Trophoblast cell (in vitro differentiated cells and primary cell): ENCODE data around the gene LRRC45.
A peak's percentile ranks its signal among the peaks of the same experiment; 100 is the strongest.
"Not testable (repeated sequence)": the region's sequence is repeated elsewhere in the genome, so short reads cannot be mapped to it uniquely, and the experiment has no call there.

ENCODE experiments used
- DNase-seq, 2 donors: peaks; one replicate each; pipeline ENCODE4 v3.0.0-alpha.2; 2016
- H2AFZ ChIP-seq: 2 replicates; pipeline ENCODE4 v1.6.1; 2013; ENCODE audit warnings: low read length, moderate library complexity, mild to moderate bottlenecking; ENCODE audit not compliant: insufficient read depth, poor library complexity
- H2AK5ac ChIP-seq: 2 replicates; pipeline ENCODE4 v1.6.1; 2013; ENCODE audit warnings: mild to moderate bottlenecking, low read length
- H2BK120ac ChIP-seq: 2 replicates; pipeline ENCODE4 v1.6.1; 2013; ENCODE audit warnings: low read length, mild to moderate bottlenecking, moderate library complexity; ENCODE audit not compliant: insufficient read depth, poor library complexity
- H2BK12ac ChIP-seq: 2 replicates; pipeline ENCODE4 v1.6.1; 2013; ENCODE audit warnings: mild to moderate bottlenecking, low read length, moderate library complexity
- H2BK5ac ChIP-seq: 2 replicates; pipeline ENCODE4 v1.6.1; 2013; ENCODE audit warnings: low read length, low read depth, moderate library complexity, mild to moderate bottlenecking; ENCODE audit not compliant: poor library complexity
- H3K14ac ChIP-seq: 2 replicates; pipeline ENCODE4 v1.6.1; 2013; ENCODE audit warnings: mild to moderate bottlenecking, low read length
- H3K18ac ChIP-seq: 2 replicates; pipeline ENCODE4 v1.6.1; 2013; ENCODE audit warnings: mild to moderate bottlenecking, low read length
- H3K23ac ChIP-seq: 2 replicates; pipeline ENCODE4 v1.6.1; 2013; ENCODE audit warnings: low read length
- H3K27ac ChIP-seq: 2 replicates; pipeline ENCODE4 v1.5.1; 2013; ENCODE audit warnings: low read depth, mild to moderate bottlenecking, inconsistent platforms, low read length, moderate library complexity
- H3K27me3 ChIP-seq: 2 replicates; pipeline ENCODE4 v1.6.1; 2013; ENCODE audit warnings: inconsistent platforms, mild to moderate bottlenecking, low read length, moderate library complexity; ENCODE audit not compliant: insufficient read depth
- H3K36me3 ChIP-seq, 2 experiments: 1 replicate in 1 of 2; 2 replicates in 1 of 2; pipeline ENCODE4 v1.6.1; 2013; ENCODE audit warnings: low read length in 2 of 2, mild to moderate bottlenecking in 2 of 2, moderate library complexity in 1 of 2; ENCODE audit not compliant: insufficient read depth in 2 of 2, control insufficient read depth in 1 of 2
- H3K4ac ChIP-seq: 2 replicates; pipeline ENCODE4 v1.6.1; 2013; ENCODE audit warnings: low read depth, mild to moderate bottlenecking, low read length, moderate library complexity
- H3K4me1 ChIP-seq, 2 experiments: 1 replicate in 1 of 2; 2 replicates in 1 of 2; pipeline ENCODE4 v1.6.1; 2013; ENCODE audit warnings: low read length in 2 of 2, mild to moderate bottlenecking in 2 of 2, moderate library complexity in 1 of 2; ENCODE audit not compliant: insufficient read depth in 2 of 2, control insufficient read depth in 1 of 2
- H3K4me2 ChIP-seq: 2 replicates; pipeline ENCODE4 v1.6.1; 2013; ENCODE audit warnings: inconsistent platforms, mild to moderate bottlenecking, low read length, moderate library complexity
- H3K4me3 ChIP-seq: 2 replicates; pipeline ENCODE4 v1.5.1; 2013; ENCODE audit warnings: mild to moderate bottlenecking, low read depth, low read length, inconsistent platforms
- H3K79me1 ChIP-seq: one replicate; pipeline ENCODE4 v1.6.1; 2013; ENCODE audit warnings: low read length
- H3K79me2 ChIP-seq: 2 replicates; pipeline ENCODE4 v1.6.1; 2013; ENCODE audit warnings: low read length, mild to moderate bottlenecking; ENCODE audit not compliant: control insufficient read depth, insufficient read depth, poor library complexity
- H3K9ac ChIP-seq: 2 replicates; pipeline ENCODE4 v1.6.1; 2013; ENCODE audit warnings: mild to moderate bottlenecking, low read length
- H3K9me3 ChIP-seq: 2 replicates; pipeline ENCODE4 v1.6.1; 2013; ENCODE audit warnings: low read depth, mild to moderate bottlenecking, control low read depth, inconsistent platforms, low read length; ENCODE audit not compliant: insufficient read depth
- H4K12ac ChIP-seq: 2 replicates; pipeline ENCODE4 v1.6.1; 2013; ENCODE audit warnings: low read depth, mild to moderate bottlenecking, low read length, moderate library complexity
- H4K8ac ChIP-seq: 2 replicates; pipeline ENCODE4 v1.6.1; 2013; ENCODE audit warnings: low read depth, mild to moderate bottlenecking, low read length, moderate library complexity
- H4K91ac ChIP-seq: one replicate; pipeline ENCODE4 v1.6.1; 2013; ENCODE audit warnings: low read depth, mild to moderate bottlenecking, low read length, moderate library complexity
- WGBS: extraction: QIAGEN DNeasy Blood & Tissue Kit; methylation state at CpG from one replicate; pipeline ENCODE4 v1.1.7; 2013; ENCODE audit warnings: missing lambda C conversion rate; ENCODE audit not compliant: insufficient read length, insufficient coverage; ENCODE audit errors: extremely low coverage; 5-methylcytosine and 5-hydroxymethylcytosine counted together

LRRC45 gene

GRCh38 chr17:81978524-81979298, 44.4 kb upstream of the LRRC45 start:
- Histone ChIP-seq H4K12ac (peak overlapping the region; percentile 88), H3K9ac (no peak overlapping the region), H2BK5ac (peak overlapping the region; percentile 3), H3K4me2 (peak overlapping the region; percentile 31), H3K79me2 (peaks cover 10% of the 10 kb centered on the region), H3K9me3 (no peaks in the 10 kb centered on the region), H3K27me3 (no peaks in the 10 kb centered on the region), H2BK12ac (peak overlapping the region; percentile 46), H3K18ac (peak overlapping the region; percentile 88), H3K4ac (peak overlapping the region; percentile 61), H3K27ac (no peak overlapping the region), H3K14ac (peak overlapping the region; percentile 59), H3K4me1 (peaks cover 32 to 41% of the 10 kb centered on the region in 2 experiments), H3K4me3 (no peak overlapping the region), H2BK120ac (peak overlapping the region; percentile 8), H4K8ac (peak overlapping the region; percentile 67), H3K36me3 (peaks cover 0 to 3% of the 10 kb centered on the region in 2 experiments), H2AK5ac (peak overlapping the region; percentile 92), H2AFZ (peak overlapping the region; percentile 45), H4K91ac (peak overlapping the region; percentile 55), H3K79me1 (peaks cover 26% of the 10 kb centered on the region), H3K23ac (no peak overlapping the region)
- peak in 1 of 2 donors; percentile 59 for DNase-seq
- WGBS: no CpG with 5 or more reads among the region's 27 CpGs

GRCh38 chr17:81980122-81980521, 43.0 kb upstream of the LRRC45 start:
- H3K79me2 ChIP-seq: peaks cover 10% of the 10 kb centered on the region
- H2AFZ ChIP-seq: no peak overlapping the region
- peak overlapping the region; percentile 28 for H3K27ac ChIP-seq
- no peak overlapping the region for H3K9ac ChIP-seq
- H2BK120ac ChIP-seq: no peak overlapping the region
- H4K8ac ChIP-seq: no peak overlapping the region
- DNase-seq: peak in 1 of 2 donors; percentile 28
- H3K27me3 ChIP-seq: no peaks in the 10 kb centered on the region
- peaks cover 32 to 41% of the 10 kb centered on the region in 2 experiments for H3K4me1 ChIP-seq
- no peak overlapping the region for H3K4ac ChIP-seq
- H3K18ac ChIP-seq: no peak overlapping the region
- no peak overlapping the region for H3K14ac ChIP-seq
- peaks cover 6 to 15% of the 10 kb centered on the region in 2 experiments for H3K36me3 ChIP-seq
- peaks cover 5% of the 10 kb centered on the region for H3K9me3 ChIP-seq
- no peak overlapping the region for H3K23ac ChIP-seq
- H3K4me3 ChIP-seq: no peak overlapping the region
- H2AK5ac ChIP-seq: peak overlapping the region; percentile 18
- no peak overlapping the region for H3K4me2 ChIP-seq
- peak overlapping the region; percentile 37 for H2BK12ac ChIP-seq
- H4K91ac ChIP-seq: peak overlapping the region; percentile 59
- WGBS: no CpG with 5 or more reads among the region's 4 CpGs
- peak overlapping the region; percentile 36 for H2BK5ac ChIP-seq
- H4K12ac ChIP-seq: no peak overlapping the region
- peaks cover 26% of the 10 kb centered on the region for H3K79me1 ChIP-seq

- no peaks in the 10 kb centered on the region for H3K27me3 ChIP-seq
- peaks cover 5% of the 10 kb centered on the region for H3K9me3 ChIP-seq
- no peak overlapping the region for H3K4ac ChIP-seq
- peak overlapping the region; percentile 64 for H3K27ac ChIP-seq
- H2BK12ac ChIP-seq: peak overlapping the region; percentile 37
- no peak overlapping the region for H2AFZ ChIP-seq
- H3K18ac ChIP-seq: no peak overlapping the region
- peaks cover 12 to 21% of the 10 kb centered on the region in 2 experiments for H3K36me3 ChIP-seq
- H3K9ac ChIP-seq: no peak overlapping the region
- peaks cover 32 to 41% of the 10 kb centered on the region in 2 experiments for H3K4me1 ChIP-seq
- peak; percentile 96 to 98 for DNase-seq
- H3K14ac ChIP-seq: no peak overlapping the region
- H4K8ac ChIP-seq: no peak overlapping the region
- peak overlapping the region; percentile 19 for H4K91ac ChIP-seq
- no peak overlapping the region for H2AK5ac ChIP-seq
- no peak overlapping the region for H3K4me3 ChIP-seq
- peaks cover 10% of the 10 kb centered on the region for H3K79me2 ChIP-seq
- no peak overlapping the region for H2BK5ac ChIP-seq
- no CpG with 5 or more reads among the region's 9 CpGs for WGBS
- H3K23ac ChIP-seq: no peak overlapping the region
- peaks cover 26% of the 10 kb centered on the region for H3K79me1 ChIP-seq
- no peak overlapping the region for H3K4me2 ChIP-seq
- no peak overlapping the region for H2BK120ac ChIP-seq
- H4K12ac ChIP-seq: no peak overlapping the region
These were observed 42.3 kb upstream of the LRRC45 start for GRCh38 chr17:81980707-81981343.

- not testable (repeated sequence) for H4K8ac ChIP-seq, H3K79me2 ChIP-seq, H3K18ac ChIP-seq, H3K4me2 ChIP-seq, H2AK5ac ChIP-seq, H3K4me3 ChIP-seq, H3K4ac ChIP-seq, H3K9me3 ChIP-seq, H3K27me3 ChIP-seq, H3K9ac ChIP-seq, H2BK5ac ChIP-seq, H2AFZ ChIP-seq, H3K14ac ChIP-seq, H3K23ac ChIP-seq, H4K12ac ChIP-seq, H2BK120ac ChIP-seq
- peak overlapping the region; percentile 64 for H3K27ac ChIP-seq
- no CpG with 5 or more reads among the region's 12 CpGs for WGBS
- H2BK12ac ChIP-seq: peak overlapping the region; percentile 31
- H3K4me1 ChIP-seq: peaks cover 32 to 39% of the 10 kb centered on the region in 2 experiments
- H3K79me1 ChIP-seq: peaks cover 26% of the 10 kb centered on the region
- peak overlapping the region; percentile 29 for H4K91ac ChIP-seq
- peaks cover 15 to 26% of the 10 kb centered on the region in 2 experiments for H3K36me3 ChIP-seq
- DNase-seq: peak; percentile 95 to 96
These were observed 41.6 kb upstream of the LRRC45 start for GRCh38 chr17:81981511-81981910.
